Stimulated activated CD4-positive, alpha-beta T cell treated with anti-CD3 and anti-CD28 coated beads, Interleukin-15, amount 100 ng/mL, for 1 hour (primary cell): Measurements from ENCODE around the gene AOPEP.

Experiments
- DNase-seq, 2 donors: peaks; one replicate each; pipeline ENCODE4 v3.0.0-alpha.2; 2020; ENCODE audit warnings: low read depth in 1 of 2, low spot score in 1 of 2

Gene AOPEP

DNA sequence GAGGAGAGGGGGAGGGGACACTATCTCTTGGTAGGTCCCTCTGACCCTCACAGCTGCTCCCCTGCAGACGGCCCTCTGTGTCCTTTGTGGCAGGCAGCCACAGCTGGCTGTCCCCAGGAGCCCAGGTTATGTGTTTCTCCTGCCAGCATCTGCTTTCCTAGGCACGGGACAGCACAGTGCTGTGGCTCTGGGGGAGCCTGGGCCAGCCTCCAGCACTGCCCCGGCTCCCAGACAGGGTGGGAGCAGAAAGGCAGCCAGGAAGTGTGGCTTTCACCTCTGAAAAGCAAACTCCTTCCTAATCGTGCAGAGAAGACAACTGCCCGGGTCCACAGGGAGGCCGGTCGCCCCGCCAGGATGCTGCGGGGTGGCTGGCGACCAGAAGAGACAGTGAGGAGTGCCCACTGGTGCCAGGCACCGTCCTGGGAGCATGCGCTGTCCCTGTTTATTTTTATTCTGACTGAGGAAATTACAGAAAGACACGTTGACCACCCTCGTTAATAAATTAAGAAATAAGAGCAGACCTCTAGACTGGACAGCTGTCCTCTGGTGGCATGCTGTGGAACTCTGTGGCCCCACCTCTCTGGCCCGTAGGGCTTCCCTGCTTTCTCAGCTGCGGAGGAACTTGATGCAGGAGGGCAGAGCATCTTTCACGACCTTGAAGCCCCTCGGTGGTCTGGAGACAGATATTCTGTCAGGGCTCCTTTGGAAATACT, 350.7 kb downstream of the AOPEP start:
- DNase-seq, result no peak

DNA sequence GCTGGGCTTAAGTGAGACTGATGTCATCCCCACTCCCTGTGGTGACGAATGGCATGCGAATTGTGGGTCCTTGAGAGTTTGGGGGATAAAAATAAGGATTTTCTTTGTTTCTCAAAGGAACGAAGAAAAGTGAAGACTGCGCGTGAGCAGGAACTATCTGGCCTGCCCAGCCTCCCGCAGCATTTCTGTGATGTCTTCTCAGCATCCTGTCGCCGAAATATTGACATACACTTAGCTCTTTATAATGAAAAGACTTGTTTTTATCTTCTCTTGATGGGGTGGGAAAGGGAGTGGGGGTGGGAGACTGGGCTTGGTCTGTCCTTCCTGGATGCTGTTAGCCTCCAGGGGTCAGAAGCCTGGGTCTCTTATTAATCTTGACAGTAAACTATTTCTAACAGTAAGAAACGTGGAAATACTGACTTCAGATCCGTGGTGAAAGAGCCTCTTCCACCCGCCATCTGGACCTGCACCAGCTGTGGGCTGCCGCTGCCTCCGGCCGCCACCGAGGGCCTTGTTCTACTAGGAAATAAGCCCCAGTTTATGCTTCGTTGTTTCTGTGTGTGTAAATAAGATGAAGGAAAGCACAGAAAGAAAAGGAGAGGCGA, 351.4 kb downstream of the AOPEP start:
- DNase-seq, result no peak

DNA sequence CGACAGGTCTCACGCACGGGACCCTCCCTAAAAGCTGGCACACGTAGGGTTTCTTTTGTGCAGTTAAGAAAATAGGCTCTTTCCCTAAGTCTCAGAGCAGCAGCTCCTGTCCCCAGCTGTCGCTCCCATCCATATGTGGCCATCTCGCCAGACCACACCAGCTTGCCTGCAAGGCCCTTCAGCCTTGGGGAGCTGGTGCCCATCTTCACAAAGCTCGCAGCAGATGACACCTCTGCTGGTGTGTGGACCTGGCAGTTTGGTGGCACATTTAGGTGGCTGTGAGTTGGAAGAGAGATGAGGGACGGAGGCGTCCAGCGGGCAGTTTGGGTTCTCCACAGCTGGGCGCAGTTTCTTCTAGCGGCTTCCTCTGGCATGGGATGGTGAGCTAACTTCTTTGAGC, 352.0 kb downstream of the AOPEP start:
- DNase-seq, result no peak

DNA sequence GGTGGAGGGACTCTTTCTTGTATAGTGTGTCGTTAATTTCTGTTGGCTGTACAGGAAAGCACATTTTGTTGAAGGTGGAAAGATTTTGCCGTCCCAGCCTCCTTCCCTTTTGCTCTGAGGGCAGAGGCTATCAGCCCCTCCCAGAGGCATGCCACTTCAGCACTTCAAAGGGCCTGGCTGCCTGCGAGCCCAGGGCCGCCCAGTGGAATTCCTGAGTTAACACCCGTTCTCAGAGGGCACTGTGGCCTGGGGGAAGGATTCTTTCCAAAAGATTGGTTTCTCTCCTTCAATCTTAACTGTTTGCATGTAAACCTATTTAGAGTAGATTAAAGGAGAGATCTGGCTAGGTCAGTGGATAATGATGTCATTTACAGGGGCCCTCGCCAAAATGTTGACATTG, 352.4 kb downstream of the AOPEP start:
- DNase-seq, result no peak

DNA sequence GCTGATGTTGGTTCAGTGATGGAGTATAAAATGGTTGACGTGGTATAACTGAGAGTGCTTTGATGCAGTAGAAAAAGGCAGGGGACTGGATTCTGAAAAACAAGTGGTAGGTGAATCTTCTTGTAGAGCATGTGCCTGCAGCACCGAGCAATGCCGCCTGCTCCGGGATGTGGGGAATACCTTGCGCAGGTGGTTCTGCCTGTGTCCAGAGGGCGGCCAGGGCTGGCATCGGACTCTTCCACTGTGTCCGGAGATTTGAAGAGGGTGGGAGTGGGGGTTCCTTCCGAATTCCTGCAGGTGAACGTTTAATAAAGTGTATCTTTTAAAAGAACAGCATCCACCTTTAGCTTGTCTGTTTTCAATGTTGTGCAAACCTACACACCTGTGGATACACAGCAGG, 353.0 kb downstream of the AOPEP start:
- DNase-seq, result no peak

DNA sequence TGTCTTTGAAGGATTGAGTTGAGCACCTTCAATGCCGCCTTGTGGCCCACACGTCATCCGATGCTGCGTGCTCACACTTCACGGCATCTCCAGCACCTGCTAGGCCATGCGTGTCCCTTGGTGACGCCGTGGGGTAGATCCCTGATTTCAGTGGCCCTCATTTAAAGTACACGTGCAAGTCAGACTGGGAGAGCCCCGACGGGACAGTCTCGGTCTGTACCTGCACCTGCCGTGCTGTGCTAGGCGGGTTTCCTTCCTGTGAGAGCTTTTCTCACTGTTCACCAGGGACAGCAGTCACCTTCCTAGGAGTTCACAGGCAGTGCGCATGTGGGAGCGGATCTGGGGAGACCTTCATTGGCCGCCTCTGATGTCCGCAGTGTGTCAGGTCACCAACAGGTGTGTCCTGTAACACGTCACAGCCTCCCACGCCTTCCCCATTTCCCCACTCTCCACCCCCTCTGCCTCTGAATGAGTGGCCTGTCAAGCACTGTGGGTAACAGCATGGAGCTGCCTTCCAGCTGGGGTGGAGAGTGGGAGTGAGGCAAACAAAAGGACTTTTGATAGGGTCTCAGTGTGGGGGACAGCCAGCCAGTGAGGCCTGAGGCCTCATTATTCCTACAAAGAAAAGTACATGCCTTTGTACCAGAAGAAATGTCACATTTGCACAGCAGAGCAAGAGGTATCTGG, 354.6 kb downstream of the AOPEP start:
- no peak for DNase-seq

GRCh38 chr9:95081998-95082397, 355.5 kb downstream of the AOPEP start:
- no peak for DNase-seq

GRCh38 chr9:95082401-95083084, 356.0 kb downstream of the AOPEP start:
- no peak for DNase-seq

- DNase-seq, result no peak
Measured at GRCh38 chr9:95083086-95083768, 356.7 kb downstream of the AOPEP start.

DNA sequence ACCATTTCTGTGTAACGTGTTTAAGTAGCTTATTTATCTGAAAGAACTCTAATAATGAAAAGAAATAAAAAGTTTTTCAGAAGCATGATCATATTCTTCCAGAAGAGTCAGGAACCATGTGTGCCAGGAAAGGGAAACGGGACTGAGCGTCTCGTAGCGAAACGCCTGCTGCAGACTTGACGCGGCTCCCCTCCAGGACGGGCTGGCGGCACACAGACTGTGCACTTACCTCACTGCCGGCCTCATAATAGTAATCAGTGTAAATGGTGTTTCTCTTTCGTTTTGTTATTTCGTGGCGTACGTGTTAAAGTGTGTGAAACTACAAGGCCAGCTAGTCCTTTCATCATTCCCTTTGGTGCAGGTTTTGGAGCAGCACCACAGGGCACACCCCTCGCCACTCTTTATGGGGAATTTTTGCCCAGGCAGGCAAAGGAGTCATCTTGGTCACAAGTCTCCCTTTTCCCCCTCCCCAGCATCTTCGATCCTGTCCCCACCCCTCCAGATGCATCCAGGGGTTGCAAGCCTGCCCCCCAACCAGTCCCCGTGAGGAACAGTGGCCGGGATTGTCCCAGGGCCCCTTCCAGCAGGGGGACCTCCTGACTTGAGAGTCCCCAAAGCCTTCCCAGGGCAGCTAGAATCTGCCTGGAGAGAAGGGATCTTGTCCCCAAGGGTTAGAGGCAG, 357.9 kb downstream of the AOPEP start:
- DNase-seq, result no peak

DNA sequence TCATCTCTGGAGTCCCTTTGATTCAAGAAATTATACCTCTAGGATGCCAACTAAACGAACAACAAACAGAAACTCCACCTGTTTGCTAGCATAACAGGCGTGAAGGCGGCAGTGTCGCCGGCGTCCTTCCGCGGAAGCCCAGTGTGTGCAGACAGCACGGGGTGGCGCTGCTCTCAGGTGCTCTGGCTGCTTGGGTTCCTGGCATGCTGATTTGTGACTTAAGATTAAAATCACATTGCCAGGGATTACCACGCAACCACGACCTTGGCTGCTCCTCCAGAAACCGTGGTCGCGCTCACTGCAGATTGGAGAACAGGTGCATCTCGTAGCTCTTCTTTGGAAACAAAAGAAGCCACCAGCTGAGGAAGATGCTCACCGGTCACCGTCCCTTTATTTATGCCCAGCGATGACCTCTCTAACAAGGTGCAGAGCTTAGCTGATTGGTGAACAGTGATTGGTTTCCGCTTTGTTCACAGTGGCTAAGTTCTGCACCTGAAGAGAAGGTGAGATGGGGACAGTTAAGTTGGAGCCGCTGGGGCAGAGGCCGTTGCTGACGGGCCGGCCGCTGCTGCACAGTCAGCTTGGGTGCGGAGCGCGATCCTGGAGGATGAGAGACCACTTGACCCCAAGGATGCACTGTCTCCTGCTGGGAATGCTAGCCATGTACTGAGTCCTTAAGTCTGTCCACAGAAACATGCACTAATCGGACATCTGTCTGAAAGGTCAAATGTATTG, 358.7 kb downstream of the AOPEP start:
- DNase-seq, result no peak

DNA sequence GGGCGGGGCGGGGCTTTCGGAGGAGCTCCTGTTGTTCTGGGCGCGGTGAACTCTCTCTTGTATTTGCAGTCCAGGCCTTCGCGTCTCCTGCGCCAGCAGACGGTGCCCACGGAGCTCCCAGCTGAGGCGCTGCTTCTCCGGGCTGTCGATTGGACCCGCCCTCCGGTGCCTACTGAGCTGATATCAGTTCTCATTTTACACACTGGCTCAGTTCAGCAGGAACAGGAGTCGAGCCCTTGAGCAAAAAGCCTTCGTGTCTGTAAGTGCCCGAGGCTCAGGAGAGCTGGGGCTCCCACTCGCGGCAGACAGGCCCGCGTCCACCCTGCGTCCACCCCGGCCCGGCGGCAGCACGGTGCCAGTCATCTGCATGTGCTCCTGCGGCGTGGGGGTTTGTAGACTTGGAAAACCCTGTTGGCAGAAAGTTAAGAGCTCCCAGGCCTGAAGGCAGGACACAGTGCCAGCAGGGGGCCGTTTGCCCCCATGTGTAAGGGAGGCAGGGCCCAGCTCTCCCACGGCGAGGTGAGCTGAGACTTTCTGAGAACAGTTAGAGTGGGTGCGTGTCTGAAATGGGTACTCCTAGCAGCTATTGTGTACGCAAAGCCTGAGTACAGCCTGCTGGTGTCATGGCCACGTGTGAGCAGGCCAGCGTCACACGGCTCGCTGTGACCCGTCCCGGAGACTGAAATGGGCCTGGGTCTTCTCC, 359.5 kb downstream of the AOPEP start:
- no peak for DNase-seq

- DNase-seq, result no peak
Measured at GRCh38 chr9:95086564-95086955, 360.1 kb downstream of the AOPEP start.

- no peak for DNase-seq
Measured at GRCh38 chr9:95087659-95088242, 361.3 kb downstream of the AOPEP start.

DNA sequence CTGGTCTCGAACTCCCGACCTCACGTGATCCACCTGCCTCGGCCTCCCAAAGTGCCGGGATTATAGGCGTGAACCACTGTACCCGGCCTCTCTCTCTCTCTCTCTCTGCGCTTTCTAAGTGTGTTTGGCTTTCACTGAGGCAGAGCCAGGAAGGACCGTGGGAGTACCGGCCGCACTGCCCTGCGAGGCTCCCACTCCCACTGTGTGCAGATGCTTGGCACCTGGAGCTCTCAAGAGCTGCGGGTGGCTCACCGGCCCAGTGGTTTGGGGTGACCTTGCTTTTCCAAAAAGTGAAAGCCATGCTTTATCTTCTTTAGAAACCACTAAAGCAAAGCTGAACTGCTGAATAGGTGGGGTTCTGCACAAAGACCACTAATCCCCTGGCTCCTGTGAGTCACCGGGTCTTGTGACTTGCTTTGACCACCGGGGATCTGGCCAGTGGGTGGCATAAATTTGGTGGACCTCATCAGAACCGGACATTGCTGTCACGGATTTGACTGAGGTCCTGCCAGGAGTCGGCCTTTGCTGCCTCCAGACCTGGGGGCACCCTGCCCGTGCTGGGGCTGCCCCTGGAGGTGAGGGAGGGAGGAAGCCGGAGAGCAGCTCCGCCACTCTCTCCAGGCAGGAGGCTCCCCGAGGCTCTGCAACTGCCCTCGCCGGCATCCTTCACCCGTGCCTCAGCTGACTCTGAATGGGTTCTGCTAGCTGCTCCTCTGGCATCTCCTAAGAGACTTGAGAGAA, 362.1 kb downstream of the AOPEP start:
- DNase-seq, result no peak

GRCh38 chr9:95089257-95090022, 362.9 kb downstream of the AOPEP start:
- no peak for DNase-seq

DNA sequence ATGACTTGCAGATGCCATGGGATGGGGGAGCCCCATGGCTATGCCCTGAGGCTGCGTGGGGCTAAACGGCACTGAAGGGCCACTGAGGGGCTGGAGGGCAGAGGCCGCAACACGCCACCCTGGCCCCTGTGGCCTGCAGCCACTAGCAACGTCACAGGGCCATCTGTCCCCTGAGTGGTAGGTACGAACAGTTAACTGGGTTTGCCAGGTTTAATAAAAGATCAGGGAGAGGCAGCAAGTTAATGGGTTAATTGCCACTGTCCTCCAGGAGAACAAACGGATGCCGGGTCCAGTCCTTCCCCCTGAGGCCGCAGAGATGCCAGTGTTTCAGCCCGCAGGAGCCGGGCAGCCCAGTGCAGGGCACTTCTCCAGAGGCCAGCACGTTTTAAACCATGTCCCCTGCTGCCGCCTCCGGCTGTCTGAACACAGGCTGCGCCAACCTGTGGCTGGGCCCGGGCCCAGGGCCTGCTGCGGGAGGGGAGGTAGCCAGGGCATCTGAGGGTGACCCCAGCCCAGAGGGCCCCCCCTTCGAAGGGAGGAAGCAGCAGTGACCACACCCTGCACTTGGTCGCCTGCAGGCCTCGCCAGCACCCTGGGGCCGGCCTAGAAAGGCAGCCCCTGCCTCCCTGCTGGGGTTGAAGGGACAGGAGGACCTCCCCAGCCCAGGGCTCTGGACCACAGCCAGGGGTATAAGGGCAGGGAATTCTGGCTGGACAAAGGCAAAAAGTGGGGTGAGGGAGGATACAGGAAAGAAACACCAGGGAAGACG, 363.7 kb downstream of the AOPEP start:
- DNase-seq, result no peak
